Neural progenitor cell (in vitro differentiated cells): ENCODE results near the gene DNAJB5. TPM values are rescaled to one million over a fixed set of nuclear protein-coding genes. Genes with fewer than 3 reads are reported as not detected.
A peak's percentile ranks its signal among the peaks of the same experiment; 100 is the strongest.

Experiments used
- DNase-seq: peaks from one replicate; pipeline ENCODE4 v3.0.0-alpha.2; 2016; ENCODE audit warnings: low spot score
- H2AFZ ChIP-seq: fragments of 200-600 bp; sonication (generic); replicated peaks from 2 replicates; pipeline ENCODE4 v1.6.1; 2016; ENCODE audit warnings: antibody characterized with exemption
- H3F3A ChIP-seq: fragments of 200-600 bp; sonication (generic); 2 replicates; pipeline ENCODE4 v1.6.1; 2016; ENCODE audit warnings: antibody characterized with exemption, low read depth
- H3K27ac ChIP-seq: fragments of 200-600 bp; sonication (generic); 2 replicates; pipeline ENCODE4 v1.5.1; 2016; ENCODE audit warnings: mild to moderate bottlenecking
- H3K27me3 ChIP-seq: fragments of 200-600 bp; sonication (generic); 2 replicates; pipeline ENCODE4 v1.6.1; 2016; ENCODE audit warnings: mild to moderate bottlenecking, moderate library complexity
- H3K36me3 ChIP-seq: fragments of 200-600 bp; sonication (generic); 2 replicates; pipeline ENCODE4 v1.5.1; 2016
- H3K4me1 ChIP-seq: fragments of 200-600 bp; sonication (generic); 2 replicates; pipeline ENCODE4 v1.6.1; 2016; ENCODE audit warnings: mixed run types
- H3K4me2 ChIP-seq: fragments of 200-600 bp; sonication (generic); 2 replicates; pipeline ENCODE4 v1.6.1; 2016
- H3K4me3 ChIP-seq: fragments of 200-600 bp; sonication (generic); 2 replicates; pipeline ENCODE4 v1.5.1; 2016
- H3K79me2 ChIP-seq: fragments of 200-600 bp; sonication (generic); 2 replicates; pipeline ENCODE4 v1.6.1; 2016; ENCODE audit warnings: low read depth
- H3K9ac ChIP-seq: fragments of 200-600 bp; sonication (generic); 2 replicates; pipeline ENCODE4 v1.6.1; 2016
- H3K9me3 ChIP-seq: fragments of 200-600 bp; sonication (generic); 2 replicates; pipeline ENCODE4 v1.5.1; 2016; ENCODE audit warnings: low read depth
- H4K20me1 ChIP-seq: fragments of 200-600 bp; sonication (generic); 2 replicates; pipeline ENCODE4 v1.6.1; 2016; ENCODE audit warnings: low read depth
- H3K27ac Mint-ChIP-seq: 3 replicates; pipeline ENCODE4 v1.8.0; 2021; ENCODE audit warnings: mixed read lengths
- H3K27me3 Mint-ChIP-seq: 2 replicates; pipeline ENCODE4 v1.8.0; 2022; ENCODE audit warnings: low read depth, mild to moderate bottlenecking, inconsistent platforms, moderate library complexity, mixed read lengths; ENCODE audit not compliant: insufficient read depth
- H3K36me3 Mint-ChIP-seq: 3 replicates; pipeline ENCODE4 v1.8.0; 2021; ENCODE audit warnings: mixed read lengths
- H3K4me1 Mint-ChIP-seq: 3 replicates; pipeline ENCODE4 v1.8.0; 2021; ENCODE audit warnings: mixed read lengths
- H3K4me3 Mint-ChIP-seq: 3 replicates; pipeline ENCODE4 v1.8.0; 2021; ENCODE audit warnings: mild to moderate bottlenecking, moderate library complexity, mixed read lengths
- H3K9me3 Mint-ChIP-seq: 3 replicates; pipeline ENCODE4 v1.8.0; 2020; ENCODE audit warnings: mixed read lengths
- EZH2 ChIP-seq: fragments of 200-600 bp; sonication (generic); IDR thresholded peaks from 2 replicates; pipeline ENCODE4 v1.6.1; 2017; ENCODE audit warnings: antibody characterized with exemption, mild to moderate bottlenecking, moderate library complexity
- EZH2phosphoT487 ChIP-seq: fragments of 200-600 bp; sonication (generic); IDR thresholded peaks from 2 replicates; pipeline ENCODE4 v1.6.1; 2017; ENCODE audit warnings: antibody characterized with exemption
- total RNA-seq: library from RNA; depleted of rRNA; stranded (reverse); fragments of >200 nt; gene quantifications from 2 replicates; pipeline ENCODE4 v1.2.3, GENCODE V29; 2015; ENCODE audit warnings: low replicate concordance
- TF ChIP-seq, protein P1 (sequence below): fragments of 200-600 bp; sonication (generic); IDR thresholded peaks from 2 replicates; pipeline ENCODE4 v1.5.1; 2017; ENCODE audit warnings: antibody characterized with exemption, mild to moderate bottlenecking

DNAJB5 gene
- total RNA-seq, 1 donor from 2014 or later = 17.4 TPM

DNA sequence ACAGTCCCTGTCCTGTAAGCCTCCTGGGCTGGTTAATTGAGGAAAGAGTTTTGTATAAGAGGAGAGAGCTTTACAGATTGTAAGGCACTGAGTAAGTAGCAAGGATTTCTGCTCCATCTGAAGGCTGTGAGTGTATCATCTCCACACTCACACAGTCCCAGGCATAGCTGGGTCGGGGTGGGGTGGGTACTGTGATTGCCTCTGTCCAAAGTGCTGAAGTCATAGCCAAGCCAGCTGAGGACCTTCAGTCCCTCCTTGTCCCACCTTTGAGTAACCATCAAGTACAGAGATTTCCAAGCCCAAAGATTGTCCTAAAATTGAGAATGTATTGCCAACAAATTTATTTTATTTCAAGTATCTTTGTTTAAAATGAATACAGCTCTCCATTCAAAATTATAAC, 5.5 kb upstream of the DNAJB5 start:
- Histone ChIP-seq H3K27me3 (no peaks in the 10 kb centered on the region), H3K36me3 (no peaks in the 10 kb centered on the region), H3K4me2 (no peak overlapping the region), H3K9ac (no peak overlapping the region), H3K9me3 (no peaks in the 10 kb centered on the region), H3K27ac (no peak overlapping the region), H3K4me3 (no peak overlapping the region), H4K20me1 (peaks cover 10% of the 10 kb centered on the region), H3F3A (peaks cover 7% of the 10 kb centered on the region), H3K79me2 (no peaks in the 10 kb centered on the region), H2AFZ (no peak overlapping the region), H3K4me1 (peaks cover 4% of the 10 kb centered on the region)
- Mint-ChIP-seq H3K4me1 (peaks cover 62% of the 10 kb centered on the region), H3K9me3 (no peaks in the 10 kb centered on the region), H3K4me3 (no peak overlapping the region), H3K27me3 (peaks cover 9% of the 10 kb centered on the region), H3K36me3 (no peaks in the 10 kb centered on the region), H3K27ac (no peak overlapping the region)
- TF ChIP-seq EZH2phosphoT487 (no peak), EZH2 (no peak)
- TF ChIP-seq, protein P1, sequence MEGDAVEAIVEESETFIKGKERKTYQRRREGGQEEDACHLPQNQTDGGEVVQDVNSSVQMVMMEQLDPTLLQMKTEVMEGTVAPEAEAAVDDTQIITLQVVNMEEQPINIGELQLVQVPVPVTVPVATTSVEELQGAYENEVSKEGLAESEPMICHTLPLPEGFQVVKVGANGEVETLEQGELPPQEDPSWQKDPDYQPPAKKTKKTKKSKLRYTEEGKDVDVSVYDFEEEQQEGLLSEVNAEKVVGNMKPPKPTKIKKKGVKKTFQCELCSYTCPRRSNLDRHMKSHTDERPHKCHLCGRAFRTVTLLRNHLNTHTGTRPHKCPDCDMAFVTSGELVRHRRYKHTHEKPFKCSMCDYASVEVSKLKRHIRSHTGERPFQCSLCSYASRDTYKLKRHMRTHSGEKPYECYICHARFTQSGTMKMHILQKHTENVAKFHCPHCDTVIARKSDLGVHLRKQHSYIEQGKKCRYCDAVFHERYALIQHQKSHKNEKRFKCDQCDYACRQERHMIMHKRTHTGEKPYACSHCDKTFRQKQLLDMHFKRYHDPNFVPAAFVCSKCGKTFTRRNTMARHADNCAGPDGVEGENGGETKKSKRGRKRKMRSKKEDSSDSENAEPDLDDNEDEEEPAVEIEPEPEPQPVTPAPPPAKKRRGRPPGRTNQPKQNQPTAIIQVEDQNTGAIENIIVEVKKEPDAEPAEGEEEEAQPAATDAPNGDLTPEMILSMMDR = no peak
- DNase-seq = peak; percentile 87

DNA sequence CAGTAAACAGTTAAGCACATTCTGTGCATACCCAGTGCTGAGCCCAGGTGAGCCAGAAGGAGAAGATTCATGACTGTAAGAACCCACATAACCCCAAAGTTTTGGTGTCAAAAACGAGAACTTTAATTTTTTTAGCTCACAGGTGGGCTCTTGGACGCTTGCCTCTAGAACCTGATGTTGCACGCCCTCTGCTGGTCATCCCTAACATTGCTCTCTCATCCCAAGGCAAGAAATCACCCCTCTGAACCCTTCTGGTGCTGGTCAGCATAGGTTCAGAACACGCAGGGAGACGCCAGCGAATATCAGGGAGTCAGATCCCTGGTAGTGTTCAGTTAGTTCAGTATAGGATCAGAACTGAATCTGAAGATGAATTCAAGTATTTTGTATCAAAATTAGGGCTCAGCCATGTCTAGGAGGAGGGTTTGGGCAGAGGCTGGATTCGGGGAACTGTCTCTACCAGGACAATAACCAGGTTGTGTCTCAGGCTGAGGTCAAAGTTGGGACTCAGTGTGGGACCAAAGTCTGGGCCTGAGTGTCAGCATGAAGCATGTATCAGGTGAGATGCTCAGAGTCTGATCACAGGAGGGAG, 4.1 kb upstream of the DNAJB5 start:
- Mint-ChIP-seq H3K9me3 (no peaks in the 10 kb centered on the region), H3K36me3 (no peaks in the 10 kb centered on the region), H3K27ac (peak overlapping the region; percentile 83), H3K4me1 (peaks cover 63% of the 10 kb centered on the region), H3K4me3 (peak overlapping the region; percentile 74), H3K27me3 (peaks cover 9% of the 10 kb centered on the region)
- peaks cover 8% of the 10 kb centered on the region for H3F3A ChIP-seq
- no peak overlapping the region for H3K4me2 ChIP-seq
- no peaks in the 10 kb centered on the region for H3K36me3 ChIP-seq
- H3K4me1 ChIP-seq = peaks cover 6% of the 10 kb centered on the region
- H3K27me3 ChIP-seq = no peaks in the 10 kb centered on the region
- no peak overlapping the region for H2AFZ ChIP-seq
- peak; percentile 80 for DNase-seq
- H3K4me3 ChIP-seq = no peak overlapping the region
- H3K9me3 ChIP-seq = no peaks in the 10 kb centered on the region
- no peak overlapping the region for H3K9ac ChIP-seq
- TF ChIP-seq EZH2phosphoT487 = no peak
- TF ChIP-seq EZH2 = no peak
- TF ChIP-seq, protein P1 = peak; percentile 91
- no peak overlapping the region for H3K27ac ChIP-seq
- H3K79me2 ChIP-seq = no peaks in the 10 kb centered on the region
- H4K20me1 ChIP-seq = peaks cover 10% of the 10 kb centered on the region

DNA sequence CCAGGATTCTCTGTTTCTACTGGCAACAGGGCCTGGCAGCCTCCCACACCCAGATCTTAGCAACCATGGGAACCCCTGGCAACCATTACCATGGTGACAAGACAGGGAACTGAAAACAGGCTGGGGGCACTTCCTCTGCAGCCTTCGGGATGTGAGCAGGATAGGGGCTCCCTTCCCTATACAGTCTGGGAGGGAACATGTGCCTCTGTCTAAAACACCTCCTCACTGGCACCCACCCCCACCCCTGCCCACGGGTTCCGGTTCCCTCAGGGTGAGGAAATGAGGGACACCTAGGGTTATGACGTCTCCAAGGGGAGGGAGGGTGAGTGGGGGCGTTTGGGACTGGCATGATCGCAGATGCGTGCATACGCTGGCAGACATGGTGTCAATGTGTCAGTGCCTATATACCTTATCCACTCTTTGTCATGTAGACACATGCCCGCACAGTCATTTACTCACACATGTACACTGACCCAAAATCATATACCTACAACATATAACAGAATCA, 3.0 kb upstream of the DNAJB5 start:
- no peaks in the 10 kb centered on the region for H3K9me3 ChIP-seq
- H3K79me2 ChIP-seq = no peaks in the 10 kb centered on the region
- H3K27me3 Mint-ChIP-seq = peaks cover 11% of the 10 kb centered on the region
- peaks cover 14% of the 10 kb centered on the region for H3F3A ChIP-seq
- H3K27ac Mint-ChIP-seq = peak overlapping the region; percentile 75
- no peaks in the 10 kb centered on the region for H3K27me3 ChIP-seq
- no peak overlapping the region for H3K9ac ChIP-seq
- H3K4me1 Mint-ChIP-seq = peaks cover 69% of the 10 kb centered on the region
- H3K4me1 ChIP-seq = peaks cover 15% of the 10 kb centered on the region
- TF ChIP-seq, protein P1 = no peak
- TF ChIP-seq EZH2phosphoT487 (no peak), EZH2 (no peak)
- no peaks in the 10 kb centered on the region for H3K36me3 Mint-ChIP-seq
- no peak overlapping the region for H3K27ac ChIP-seq
- H4K20me1 ChIP-seq = peaks cover 10% of the 10 kb centered on the region
- H3K4me2 ChIP-seq = no peak overlapping the region
- no peaks in the 10 kb centered on the region for H3K9me3 Mint-ChIP-seq
- DNase-seq = peak; percentile 58
- peak overlapping the region; percentile 27 for H3K4me3 Mint-ChIP-seq
- no peak overlapping the region for H2AFZ ChIP-seq
- no peak overlapping the region for H3K4me3 ChIP-seq
- no peaks in the 10 kb centered on the region for H3K36me3 ChIP-seq
